Urothelium cell line (cell line): ENCODE measurements around the gene LRP10.
"Not testable (repeated sequence)": the region's sequence is repeated elsewhere in the genome, so short reads cannot be mapped to it uniquely, and the experiment has no call there.

Experiments used
- DNase-seq: peaks from one replicate; pipeline ENCODE4 v3.0.0; 2011; ENCODE audit warnings: low spot score, mixed read lengths
- FAIRE-seq: peaks from 2 replicates; lab custom pipeline; 2011; peaks lifted over from hg19 to GRCh38; lab: Jason Lieb, UNC

Gene LRP10

GRCh38 chr14:22843123-22843925 lies 28.2 kb upstream of the LRP10 start:
- DNase-seq: no peak
- FAIRE-seq: no peak

- FAIRE-seq: no peak
- no peak for DNase-seq
Measured at GRCh38 chr14:22844221-22845102, 27.1 kb upstream of the LRP10 start.

GRCh38 chr14:22845103-22845394 lies 26.5 kb upstream of the LRP10 start:
- no peak for FAIRE-seq

GRCh38 chr14:22845821-22846625 lies 25.5 kb upstream of the LRP10 start:
- no peak for FAIRE-seq
- DNase-seq: no peak

More at GRCh38 chr14:22845103-22845394, 26.5 kb upstream of the LRP10 start:
- no peak for DNase-seq

GRCh38 chr14:22846811-22847307 lies 24.7 kb upstream of the LRP10 start:
- FAIRE-seq: no peak

GRCh38 chr14:22847661-22848341 lies 23.7 kb upstream of the LRP10 start:
- no peak for DNase-seq
- no peak for FAIRE-seq

More at GRCh38 chr14:22846811-22847307, 24.7 kb upstream of the LRP10 start:
- DNase-seq: no peak

GRCh38 chr14:22848351-22849164 lies 23.0 kb upstream of the LRP10 start:
- no peak for FAIRE-seq

GRCh38 chr14:22849212-22849819 lies 22.2 kb upstream of the LRP10 start:
- DNase-seq (no peak), FAIRE-seq (no peak)

More at GRCh38 chr14:22848351-22849164, 23.0 kb upstream of the LRP10 start:
- no peak for DNase-seq

- no peak for FAIRE-seq
- peak; percentile 58 for DNase-seq
Measured at GRCh38 chr14:22850944-22851764, 20.4 kb upstream of the LRP10 start.

GRCh38 chr14:22852178-22852577 lies 19.4 kb upstream of the LRP10 start:
- FAIRE-seq, DNase-seq: not testable (repeated sequence)

GRCh38 chr14:22852599-22852939 lies 19.0 kb upstream of the LRP10 start:
- no peak for DNase-seq
- FAIRE-seq: no peak

- FAIRE-seq (no peak), DNase-seq (peak; percentile 80)
Measured at GRCh38 chr14:22852940-22853767, 18.4 kb upstream of the LRP10 start.

- not testable (repeated sequence) for FAIRE-seq, DNase-seq
Measured at GRCh38 chr14:22854296-22854695, 17.2 kb upstream of the LRP10 start.

GRCh38 chr14:22854963-22855724 lies 16.4 kb upstream of the LRP10 start:
- FAIRE-seq (no peak), DNase-seq (no peak)

- FAIRE-seq (no peak), DNase-seq (no peak)
Measured at GRCh38 chr14:22856428-22856827, 15.1 kb upstream of the LRP10 start.

- FAIRE-seq: not testable (repeated sequence)
Measured at GRCh38 chr14:22860377-22860776, 11.2 kb upstream of the LRP10 start.

GRCh38 chr14:22861651-22862050 lies 9.9 kb upstream of the LRP10 start:
- DNase-seq (no peak), FAIRE-seq (no peak)

More at GRCh38 chr14:22860377-22860776, 11.2 kb upstream of the LRP10 start:
- not testable (repeated sequence) for DNase-seq
